ENCODE results near the gene CA5B.
"Not testable (repeated sequence)": the region's sequence is repeated elsewhere in the genome, so short reads cannot be mapped to it uniquely, and the experiment has no call there.

CA5B gene

GRCh38 chrX:15737190-15737958 is 696 bp upstream of the CA5B start:
- Mint-ChIP-seq H3K9me3 (no peaks in the 10 kb centered on the region), H3K4me1 (peaks cover 24% of the 10 kb centered on the region), H3K27ac (peak overlapping the region; percentile 60), H3K4me3 (peak overlapping the region; percentile 80), H3K36me3 (peaks cover 15% of the 10 kb centered on the region)
- ATAC-seq, result no peak
- DNase-seq (ENCODE audit: low spot score in 2 of 2), result no peak

DNA sequence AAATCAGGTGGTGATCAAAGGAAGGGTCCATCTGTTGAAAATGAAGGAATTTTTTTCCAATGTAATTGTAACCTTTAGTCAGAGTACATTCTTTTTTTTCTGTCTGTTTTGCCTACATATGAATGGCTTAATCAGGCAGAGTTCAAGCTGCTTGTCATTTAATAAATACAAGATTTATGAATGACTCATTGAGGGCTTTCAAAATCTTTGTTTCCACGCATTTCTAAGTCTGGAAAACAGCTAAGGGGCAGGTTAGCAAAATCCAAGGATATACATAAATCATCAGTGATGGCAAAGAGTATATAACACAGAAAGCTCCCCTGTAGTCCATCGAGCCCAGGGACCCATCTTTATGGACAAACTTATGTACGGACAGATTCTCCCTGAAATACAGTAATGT is 1.8 kb downstream of the CA5B start:
- DNase-seq (ENCODE audit: low spot score in 2 of 2), result no peak
- Mint-ChIP-seq H3K4me3 (peak overlapping the region; percentile 80), H3K4me1 (peaks cover 46% of the 10 kb centered on the region), H3K36me3 (peaks cover 24% of the 10 kb centered on the region), H3K27ac (no peak overlapping the region), H3K9me3 (no peaks in the 10 kb centered on the region)
- ATAC-seq, result no peak

GRCh38 chrX:15744181-15744867 is 6.3 kb downstream of the CA5B start:
- no peak for ATAC-seq
- DNase-seq (ENCODE audit: low spot score in 2 of 2), result no peak
- Mint-ChIP-seq H3K9me3 (no peaks in the 10 kb centered on the region), H3K4me1 (peaks cover 57% of the 10 kb centered on the region), H3K4me3 (no peak overlapping the region), H3K36me3 (peaks cover 16% of the 10 kb centered on the region), H3K27ac (peak overlapping the region; percentile 33)

GRCh38 chrX:15745179-15745578 is 7.1 kb downstream of the CA5B start:
- Mint-ChIP-seq H3K36me3 (peaks cover 16% of the 10 kb centered on the region), H3K4me3 (no peak overlapping the region), H3K9me3 (no peaks in the 10 kb centered on the region), H3K27ac (no peak overlapping the region), H3K4me1 (peaks cover 61% of the 10 kb centered on the region)
- ATAC-seq, result no peak
- DNase-seq (ENCODE audit: low spot score in 2 of 2), result no peak

GRCh38 chrX:15746651-15747050 is 8.6 kb downstream of the CA5B start:
- Mint-ChIP-seq H3K36me3 (peaks cover 25% of the 10 kb centered on the region), H3K4me1 (peaks cover 70% of the 10 kb centered on the region), H3K27ac (peak overlapping the region; percentile 68)
- not testable (repeated sequence) for ATAC-seq; DNase-seq (ENCODE audit: low spot score in 2 of 2); H3K9me3 Mint-ChIP-seq; H3K4me3 Mint-ChIP-seq

DNA sequence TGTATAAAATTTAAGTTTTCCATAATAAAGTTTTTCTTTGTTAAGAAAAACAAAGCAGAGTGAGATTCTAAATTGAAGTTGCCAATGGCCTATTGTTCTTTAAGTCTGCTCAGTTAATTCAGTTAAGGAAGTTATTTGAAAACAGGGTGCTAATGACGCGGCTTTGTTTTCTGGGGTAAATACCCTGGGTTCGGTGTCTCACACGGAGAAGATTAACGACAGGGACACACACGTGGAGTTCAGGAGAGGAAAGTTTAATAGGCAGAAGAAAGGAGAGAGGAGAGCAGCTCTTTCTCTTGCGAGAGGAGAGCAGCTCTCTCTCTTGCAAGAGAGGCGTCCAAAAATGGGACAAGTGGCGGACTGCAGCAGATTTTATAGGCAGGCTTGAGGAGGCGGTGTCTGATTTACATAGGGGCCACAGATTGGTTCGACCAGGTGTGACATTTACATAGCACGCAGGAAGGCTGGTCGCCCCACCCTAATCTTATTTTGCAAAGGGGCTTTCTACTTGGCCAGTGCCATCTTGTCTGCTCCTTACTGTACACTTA is 9.6 kb downstream of the CA5B start:
- Mint-ChIP-seq H3K27ac (peak overlapping the region; percentile 68), H3K4me1 (peaks cover 62% of the 10 kb centered on the region), H3K9me3 (no peaks in the 10 kb centered on the region), H3K36me3 (peaks cover 19% of the 10 kb centered on the region), H3K4me3 (no peak overlapping the region)
- no peak for ATAC-seq
- no peak for DNase-seq (ENCODE audit: low spot score in 2 of 2)

GRCh38 chrX:15748841-15749240 is 10.8 kb downstream of the CA5B start:
- peak overlapping the region; percentile 62 for H3K4me3 Mint-ChIP-seq
- no peak for DNase-seq (ENCODE audit: low spot score in 2 of 2)
- peak overlapping the region; percentile 97 for H3K27ac Mint-ChIP-seq
- peaks cover 58% of the 10 kb centered on the region for H3K4me1 Mint-ChIP-seq
- no peak for ATAC-seq
- peaks cover 17% of the 10 kb centered on the region for H3K36me3 Mint-ChIP-seq
- H3K9me3 Mint-ChIP-seq, result no peaks in the 10 kb centered on the region

DNA sequence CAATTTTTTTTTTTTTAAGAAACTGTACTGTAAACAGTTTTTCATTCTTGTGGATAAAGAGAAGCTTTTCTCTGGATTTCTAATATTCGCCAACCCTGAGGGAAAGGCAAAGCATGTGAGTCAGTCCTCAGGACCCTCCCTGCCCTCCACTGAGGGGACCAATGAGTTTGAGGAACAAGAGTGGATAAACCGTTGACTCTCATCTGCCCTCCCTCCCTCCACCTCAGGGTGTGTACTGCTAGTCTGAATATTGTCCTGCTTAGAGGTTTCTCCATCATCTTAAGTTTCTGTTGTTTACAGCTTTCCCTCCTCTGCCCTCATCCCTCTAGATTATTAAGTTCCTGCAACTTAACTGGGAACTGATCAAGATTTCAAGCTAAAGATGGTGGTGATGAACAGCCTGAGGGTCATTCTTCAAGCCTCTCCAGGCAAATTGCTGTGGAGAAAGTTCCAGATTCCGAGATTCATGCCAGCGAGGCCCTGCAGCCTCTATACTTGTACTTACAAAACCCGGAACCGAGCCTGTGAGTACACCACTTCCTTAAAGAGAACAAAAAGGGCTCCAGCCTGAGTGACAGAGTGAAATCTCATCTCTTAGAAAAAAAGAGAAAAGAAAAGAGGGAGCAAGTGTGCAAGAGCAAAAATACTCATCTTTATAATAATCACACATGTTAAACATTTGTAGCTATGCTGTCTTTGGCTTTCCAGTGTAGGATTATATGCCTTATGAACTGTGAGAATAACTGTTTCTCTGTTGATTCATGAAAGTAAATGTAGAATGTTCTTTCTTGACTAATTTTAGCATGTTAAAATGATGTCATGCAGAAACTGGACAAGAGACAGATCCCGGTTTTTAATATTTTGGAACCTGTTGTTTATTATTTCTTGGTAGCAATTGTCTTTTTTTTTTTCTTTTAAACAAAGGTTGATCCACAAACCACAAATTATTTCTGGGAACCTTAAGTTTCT is 11.9 kb downstream of the CA5B start:
- peak overlapping the region; percentile 62 for H3K4me3 Mint-ChIP-seq
- peaks cover 55% of the 10 kb centered on the region for H3K4me1 Mint-ChIP-seq
- no peaks in the 10 kb centered on the region for H3K9me3 Mint-ChIP-seq
- DNase-seq (ENCODE audit: low spot score in 2 of 2), result no peak
- H3K27ac Mint-ChIP-seq, result peak overlapping the region; percentile 97
- peak; percentile 72 for ATAC-seq
- H3K36me3 Mint-ChIP-seq, result peaks cover 17% of the 10 kb centered on the region

- no peaks in the 10 kb centered on the region for H3K9me3 Mint-ChIP-seq
- DNase-seq (ENCODE audit: low spot score in 2 of 2) (peak in 1 of 2 donors; percentile 55), ATAC-seq (peak; percentile 37)
- peaks cover 17% of the 10 kb centered on the region for H3K36me3 Mint-ChIP-seq
- H3K4me3 Mint-ChIP-seq, result peak overlapping the region; percentile 62
- H3K27ac Mint-ChIP-seq, result peak overlapping the region; percentile 97
- peaks cover 50% of the 10 kb centered on the region for H3K4me1 Mint-ChIP-seq
These were observed 12.6 kb downstream of the CA5B start for GRCh38 chrX:15750611-15751154.

DNA sequence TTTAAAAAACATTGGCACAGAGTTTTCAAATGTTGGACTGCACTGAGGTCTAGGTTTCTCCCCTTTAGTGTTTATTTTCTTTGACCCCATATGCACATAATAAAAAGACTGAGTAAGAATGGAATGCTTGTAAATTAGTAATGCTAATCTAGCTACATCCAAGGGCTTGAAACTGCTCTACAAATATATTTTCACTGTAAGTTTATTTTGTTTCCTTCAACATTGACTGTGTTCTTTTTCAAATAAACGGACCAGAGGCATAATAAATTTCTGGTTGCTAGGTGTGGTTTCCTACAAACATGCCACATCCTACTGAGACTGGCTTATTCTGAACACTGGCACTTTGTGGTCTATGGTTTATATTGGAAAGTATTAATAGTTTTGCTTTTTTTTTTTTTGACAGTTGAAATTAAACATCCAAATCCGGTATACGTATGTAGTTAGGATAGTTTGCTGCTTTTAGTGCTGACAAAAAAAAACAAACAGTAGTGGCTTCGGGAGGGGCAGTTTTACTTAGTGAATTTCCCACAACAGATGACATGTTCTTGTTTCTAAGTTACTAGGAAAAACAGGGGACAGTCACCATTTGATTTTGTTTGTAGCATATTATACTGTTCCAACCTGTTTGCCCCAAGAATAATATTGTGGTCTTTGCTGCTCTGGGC is 13.2 kb downstream of the CA5B start:
- Mint-ChIP-seq H3K9me3 (no peaks in the 10 kb centered on the region), H3K4me3 (peak overlapping the region; percentile 62), H3K36me3 (peaks cover 17% of the 10 kb centered on the region), H3K4me1 (peaks cover 50% of the 10 kb centered on the region), H3K27ac (peak overlapping the region; percentile 97)
- ATAC-seq (peak; percentile 85), DNase-seq (ENCODE audit: low spot score in 2 of 2) (no peak)

- peaks cover 17% of the 10 kb centered on the region for H3K36me3 Mint-ChIP-seq
- H3K4me1 Mint-ChIP-seq, result peaks cover 47% of the 10 kb centered on the region
- H3K27ac Mint-ChIP-seq, result no peak overlapping the region
These were observed 17.0 kb downstream of the CA5B start for GRCh38 chrX:15755091-15755490.

DNA sequence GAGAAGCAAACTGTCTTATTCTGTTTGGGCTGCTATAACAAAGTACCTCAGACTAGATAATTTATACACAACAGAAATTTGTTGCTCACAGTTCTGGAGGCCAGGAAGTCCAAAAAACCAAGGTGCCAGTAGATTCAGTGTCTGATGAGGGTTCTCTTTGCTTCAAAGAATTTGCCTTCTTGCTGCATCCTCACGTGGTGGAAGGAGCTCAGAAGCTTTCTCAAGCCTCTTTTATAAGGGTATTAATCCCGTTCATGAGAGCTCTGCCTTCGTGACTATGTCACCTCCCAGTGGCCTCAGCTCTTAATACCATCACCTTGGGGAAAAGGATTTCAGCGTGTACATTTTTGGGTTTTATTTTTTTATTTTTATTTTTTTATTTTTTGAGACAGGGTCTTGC is 20.1 kb downstream of the CA5B start:
- ATAC-seq (no peak), DNase-seq (ENCODE audit: low spot score in 2 of 2) (no peak)
- H3K4me1 Mint-ChIP-seq, result peaks cover 31% of the 10 kb centered on the region
- no peaks in the 10 kb centered on the region for H3K9me3 Mint-ChIP-seq
- no peak overlapping the region for H3K4me3 Mint-ChIP-seq
- peak overlapping the region; percentile 78 for H3K27ac Mint-ChIP-seq
- H3K36me3 Mint-ChIP-seq, result peaks cover under 1% of the 10 kb centered on the region

More at GRCh38 chrX:15755091-15755490, 17.0 kb downstream of the CA5B start:
- Mint-ChIP-seq H3K9me3 (no peaks in the 10 kb centered on the region), H3K4me3 (no peak overlapping the region)
- DNase-seq (ENCODE audit: low spot score in 2 of 2) (no peak), ATAC-seq (no peak)

DNA sequence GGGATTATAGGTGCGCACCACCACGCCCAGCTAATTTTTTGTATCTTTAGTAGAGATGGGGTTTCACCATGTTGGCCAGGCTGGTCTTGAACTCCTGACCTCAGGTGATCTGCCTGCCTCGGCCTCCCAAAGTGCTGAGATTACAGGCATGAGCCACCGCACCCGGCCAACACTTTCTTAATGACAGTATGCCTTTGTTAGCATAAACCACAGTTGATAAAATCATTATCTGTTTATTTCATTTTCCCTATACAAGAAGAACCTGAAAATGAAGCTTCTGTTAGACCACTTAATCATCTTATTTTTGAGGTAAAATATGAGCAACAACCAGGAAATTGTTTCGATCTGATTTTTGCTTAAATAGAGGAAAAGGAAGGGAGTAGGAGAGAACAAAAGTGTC is 21.8 kb downstream of the CA5B start:
- H3K4me3 Mint-ChIP-seq, result not testable (repeated sequence)

DNA sequence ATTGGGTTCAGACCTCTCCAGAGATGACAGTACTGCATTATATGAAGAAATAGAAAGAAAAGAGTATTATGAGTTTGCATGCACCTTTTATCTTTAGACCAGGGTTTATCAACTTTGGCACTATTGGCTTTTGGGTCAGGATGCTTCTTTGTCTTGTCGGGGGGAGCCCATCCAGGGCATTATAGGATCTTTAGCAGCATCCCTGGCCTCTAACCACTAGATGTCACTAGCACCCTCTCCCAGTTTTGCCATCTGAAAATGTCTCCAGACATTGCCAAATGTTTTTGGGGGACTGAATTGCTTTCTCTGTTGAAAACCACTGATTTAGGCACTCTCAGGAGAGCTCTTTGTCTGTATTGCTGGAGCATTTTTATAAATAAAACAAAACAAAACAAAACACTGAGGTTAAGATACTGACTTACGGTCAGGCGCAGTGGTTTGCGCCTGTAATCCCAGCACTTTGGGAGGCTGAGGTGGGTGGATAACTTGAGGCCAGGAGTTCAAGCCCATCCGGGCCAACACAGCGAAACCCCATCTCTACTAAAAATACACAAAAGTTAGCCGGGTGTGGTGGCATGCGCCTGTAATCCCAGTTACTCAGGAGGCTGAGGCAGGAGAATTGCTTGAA is 23.6 kb downstream of the CA5B start:
- Mint-ChIP-seq H3K36me3 (peaks cover 6% of the 10 kb centered on the region), H3K9me3 (no peaks in the 10 kb centered on the region), H3K4me3 (no peak overlapping the region), H3K27ac (peak overlapping the region; percentile 86), H3K4me1 (peaks cover 22% of the 10 kb centered on the region)
- peak; percentile 61 for ATAC-seq
- no peak for DNase-seq (ENCODE audit: low spot score in 2 of 2)

More for the DNA sequence above, 21.8 kb downstream of the CA5B start:
- ATAC-seq; DNase-seq (ENCODE audit: low spot score in 2 of 2); H3K36me3 Mint-ChIP-seq; H3K9me3 Mint-ChIP-seq: not testable (repeated sequence)
- Mint-ChIP-seq H3K4me1 (peaks cover 22% of the 10 kb centered on the region), H3K27ac (peak overlapping the region; percentile 87)
